GM18520 (cell line): ENCODE measurements around the gene PXK.

ENCODE experiments used
- ATAC-seq: cut with Tn5 transposase; IDR thresholded peaks from one replicate; pipeline ENCODE4 v1.9.1; 2021; ENCODE audit not compliant: unreplicated experiment

PXK gene

DNA sequence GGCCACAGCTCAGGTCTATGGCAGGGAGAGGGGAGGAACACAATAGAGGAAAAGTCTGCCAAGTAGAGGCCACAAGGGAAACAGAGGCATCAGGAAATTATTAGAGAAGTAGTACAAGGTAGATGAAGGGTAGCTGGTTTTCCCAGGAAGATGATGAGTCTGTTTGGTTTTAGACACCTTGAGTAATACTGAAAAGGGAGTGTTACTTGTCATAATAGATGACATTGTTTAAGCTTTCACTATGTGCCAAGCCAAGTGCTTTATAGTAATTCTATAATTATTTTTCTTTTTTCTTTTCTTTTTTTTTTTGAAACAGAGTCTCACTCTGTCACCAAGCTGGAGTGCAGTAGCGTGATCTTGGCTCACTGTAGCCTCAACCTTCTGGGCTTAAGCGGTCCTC lies 13.7 kb downstream of the PXK start:
- no peak for ATAC-seq

DNA sequence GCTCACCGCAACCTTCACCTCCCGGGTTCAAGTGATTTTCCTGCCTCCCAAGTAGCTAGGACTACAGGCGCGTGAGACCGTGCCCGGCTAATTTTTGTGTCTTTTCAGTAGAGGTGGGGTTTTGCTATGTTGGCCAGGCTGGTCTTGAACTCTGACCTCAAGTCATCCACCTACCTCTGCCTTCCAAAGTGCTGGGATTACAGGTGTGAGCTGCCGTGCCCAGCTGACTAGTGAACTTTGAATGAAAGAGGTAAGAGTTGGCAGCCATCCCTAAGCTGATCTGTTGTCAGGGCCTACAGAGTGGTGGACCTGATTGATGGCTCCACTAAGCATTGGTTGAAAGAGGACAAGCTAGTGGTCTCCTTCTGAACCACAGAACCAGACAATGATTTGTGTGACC lies 15.3 kb downstream of the PXK start:
- ATAC-seq: no peak

DNA sequence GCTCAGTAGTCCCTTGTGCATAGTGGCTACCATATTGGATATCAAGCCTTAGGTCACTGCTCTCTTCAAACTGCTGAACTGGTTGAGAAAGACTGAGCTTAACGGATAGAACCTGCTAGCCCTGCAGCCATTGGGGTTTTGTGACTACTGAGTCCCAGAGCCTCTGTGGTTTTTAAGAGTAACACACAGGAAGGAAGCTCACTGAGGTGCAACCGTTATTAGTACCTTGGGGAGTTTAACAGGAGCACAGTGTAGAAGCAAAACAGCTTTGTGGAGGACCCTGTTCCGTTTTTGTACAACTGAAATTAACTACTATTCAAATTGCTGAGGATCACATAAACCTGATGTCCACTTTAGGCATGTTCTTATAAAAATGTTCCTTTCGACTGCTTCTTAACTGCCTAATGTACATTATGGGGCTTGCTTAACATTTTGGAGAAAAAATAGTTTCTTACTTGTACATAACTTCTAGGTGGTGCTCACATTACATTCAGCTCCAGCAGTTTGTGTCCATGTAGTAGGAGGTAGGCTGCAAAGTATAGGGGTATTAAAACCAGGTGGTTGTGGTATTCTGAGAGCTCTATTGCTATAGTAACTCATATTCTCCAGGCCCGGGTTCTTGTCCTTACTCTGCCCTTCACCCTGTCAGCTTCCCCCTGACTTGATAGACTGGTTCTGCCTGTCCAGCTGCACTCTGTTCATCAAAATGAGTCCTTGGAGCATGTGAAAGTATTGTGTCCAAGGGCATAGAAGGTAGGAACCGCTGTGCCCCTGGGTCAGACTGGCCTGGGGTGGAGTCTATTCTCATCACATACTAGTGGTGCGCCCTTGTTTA lies 17.3 kb downstream of the PXK start:
- ATAC-seq: peak; percentile 71

DNA sequence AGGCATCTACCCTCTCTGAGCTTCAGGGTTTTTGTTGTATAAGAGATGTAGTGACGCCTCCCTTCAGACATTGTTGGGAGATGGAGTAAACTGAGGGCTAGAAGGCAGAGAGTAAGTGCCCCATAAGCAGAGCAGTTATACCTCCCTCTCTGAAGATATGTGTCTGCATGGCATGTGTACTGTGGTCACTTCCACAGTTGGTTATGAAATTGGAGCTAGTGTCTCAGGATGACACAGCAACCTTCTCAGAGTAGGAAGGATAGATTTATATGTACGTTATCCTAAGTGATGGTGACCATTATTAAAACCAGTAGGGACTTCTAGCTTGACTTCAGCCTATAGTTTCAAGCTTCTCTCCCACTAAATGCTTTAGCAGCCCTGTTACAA lies 17.9 kb downstream of the PXK start:
- ATAC-seq: peak; percentile 1

DNA sequence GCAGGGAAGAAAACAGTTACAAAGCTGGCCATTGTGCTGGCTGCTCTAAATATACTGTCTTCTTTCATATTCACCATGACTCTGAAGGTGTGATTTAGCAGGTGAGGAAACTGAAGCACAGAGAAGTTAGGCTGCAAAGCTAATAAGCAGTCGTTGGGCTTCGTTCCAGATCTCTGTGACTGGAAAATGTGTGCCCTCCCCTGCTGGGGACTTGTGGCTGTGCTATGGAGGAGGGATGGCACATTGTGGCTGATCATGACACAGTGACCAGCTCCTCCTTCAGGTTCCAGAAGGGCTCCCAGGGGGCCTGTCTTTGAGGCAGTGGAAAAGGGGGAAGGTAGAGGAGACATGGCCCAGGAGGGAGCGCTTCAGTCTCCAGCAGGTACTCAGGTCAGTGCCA lies 19.2 kb downstream of the PXK start:
- no peak for ATAC-seq

DNA sequence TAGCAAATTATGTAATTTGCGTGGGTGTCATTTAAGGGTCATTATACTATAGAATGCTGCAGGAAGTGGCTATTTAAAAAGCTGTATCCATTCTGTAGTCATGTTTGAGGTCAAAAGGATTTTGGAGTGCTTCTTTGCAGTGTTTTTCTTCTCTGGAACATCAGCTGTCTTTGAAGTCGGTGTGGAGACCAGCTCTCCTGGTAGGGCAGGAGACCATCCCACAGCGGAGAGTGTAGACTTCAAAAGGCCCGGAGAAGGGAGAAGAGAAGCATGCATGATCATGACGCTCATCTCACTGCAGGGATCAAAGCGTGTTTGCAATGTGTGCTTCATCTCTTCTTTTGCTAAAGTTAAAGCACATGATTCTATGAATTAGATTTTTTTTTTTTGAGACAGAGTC lies 19.9 kb downstream of the PXK start:
- no peak for ATAC-seq

DNA sequence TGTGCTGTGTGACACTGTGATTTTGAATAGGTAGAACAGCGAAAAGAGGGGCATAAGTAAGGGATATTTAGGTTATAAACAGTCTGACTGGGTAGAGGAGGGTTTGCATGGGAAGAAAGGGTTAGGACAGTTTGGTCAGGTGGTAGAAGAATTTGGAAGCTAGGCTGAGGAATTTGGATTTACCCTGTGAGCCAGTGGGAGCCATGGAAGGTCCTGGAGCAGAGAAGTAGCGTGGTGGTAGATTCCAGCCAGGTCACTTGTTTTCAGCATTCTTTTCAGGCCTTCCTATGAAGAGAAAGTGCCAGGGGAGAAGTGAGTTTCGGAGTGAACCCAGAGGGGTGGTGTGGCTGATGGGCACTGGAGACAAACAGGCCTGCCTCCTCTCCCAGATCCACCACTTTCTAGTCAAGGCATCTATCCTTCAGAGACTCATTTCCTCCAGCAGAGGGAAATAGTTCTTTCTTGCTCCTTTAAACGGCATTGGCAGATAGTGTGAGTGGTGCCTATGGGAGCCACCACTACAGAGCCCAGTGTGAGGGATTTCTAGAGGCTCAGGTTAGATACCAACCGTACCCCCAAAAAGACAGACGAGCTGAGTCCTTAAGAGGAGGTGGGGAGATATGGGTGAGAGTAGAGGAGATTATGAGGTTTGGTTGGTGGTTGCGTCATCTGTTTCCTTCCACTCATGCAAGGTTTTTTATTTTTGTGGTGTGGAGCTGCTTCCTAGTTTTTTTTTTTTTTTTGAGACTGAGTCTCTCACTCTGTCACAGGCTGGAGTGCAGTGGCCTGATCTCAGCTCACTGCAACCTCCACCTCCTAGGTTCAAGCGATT lies 21.2 kb downstream of the PXK start:
- no peak for ATAC-seq

DNA sequence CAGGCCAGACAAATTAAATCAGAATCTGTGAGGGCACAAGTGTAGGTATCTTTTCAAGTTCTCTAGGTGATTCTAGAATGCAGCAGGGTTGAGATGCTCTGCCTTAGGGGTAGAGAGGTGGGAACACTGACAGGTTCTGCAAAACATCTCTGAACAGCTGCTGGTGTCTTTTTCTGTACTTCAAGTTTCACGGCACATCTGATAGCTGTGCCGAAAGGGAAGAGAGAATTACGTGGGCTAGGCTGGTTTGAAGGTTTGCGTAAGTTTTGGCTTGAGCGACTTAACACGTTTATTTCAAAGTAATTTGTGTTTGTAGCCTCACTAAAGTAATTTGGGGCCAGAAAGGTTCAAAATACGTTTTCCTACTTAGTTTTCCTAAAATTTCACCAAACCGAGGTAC lies 22.5 kb downstream of the PXK start:
- ATAC-seq: peak; percentile 52

DNA sequence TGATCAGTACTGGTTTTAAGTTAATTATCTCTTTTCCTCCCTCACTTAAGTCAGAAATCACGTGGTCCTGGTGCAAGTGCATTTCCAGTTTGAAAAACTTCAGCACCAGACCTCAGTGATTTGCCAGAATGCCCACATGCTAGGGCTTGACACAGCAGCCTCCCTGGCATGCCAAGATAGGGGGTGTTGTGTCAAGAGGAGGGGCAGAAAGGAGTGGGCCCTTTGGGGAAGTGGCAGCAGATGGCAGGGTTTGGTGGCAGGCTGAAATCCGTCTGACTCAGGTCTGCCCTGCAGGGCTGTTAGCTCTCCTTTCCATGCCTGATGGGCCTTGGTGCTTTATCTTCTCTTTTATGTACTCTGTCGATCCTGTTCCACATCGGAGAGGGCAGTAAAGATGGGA lies 23.4 kb downstream of the PXK start:
- no peak for ATAC-seq

DNA sequence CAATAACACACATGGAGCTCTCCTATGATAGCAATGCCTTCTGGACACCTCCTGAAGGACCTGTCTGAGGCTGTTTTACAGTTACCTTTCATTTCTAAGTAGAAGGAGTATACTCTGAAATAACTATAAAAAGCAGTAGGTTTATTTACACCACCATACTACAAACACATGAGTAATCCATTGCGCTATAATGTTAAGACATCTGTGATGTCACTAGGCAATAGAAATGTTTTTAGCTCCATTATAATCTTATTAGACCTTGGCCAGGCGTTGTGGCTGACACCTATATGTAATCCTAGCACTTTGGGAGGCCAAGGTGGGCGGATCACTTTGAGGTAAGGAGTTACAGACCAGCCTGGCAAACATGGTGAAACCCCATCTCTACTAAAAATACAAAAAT lies 24.7 kb downstream of the PXK start:
- no peak for ATAC-seq

DNA sequence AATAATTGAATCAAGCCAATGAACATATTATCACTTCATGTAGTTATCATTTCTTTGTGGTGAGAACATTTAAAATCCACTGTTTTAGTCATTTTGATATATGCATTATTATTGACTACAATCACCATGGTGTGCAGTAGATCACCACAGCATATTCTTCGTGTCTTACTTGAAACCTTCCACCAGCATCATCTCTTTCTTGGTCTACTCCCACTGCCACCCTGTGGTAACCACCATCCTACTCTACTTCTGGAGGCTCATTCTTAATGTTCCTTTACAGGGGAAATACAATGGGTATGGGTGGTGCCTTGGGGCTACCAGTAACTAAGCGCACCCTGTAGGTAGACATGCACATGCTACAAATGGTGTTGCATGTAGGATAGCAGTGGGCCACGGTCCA lies 25.4 kb downstream of the PXK start:
- ATAC-seq: no peak

DNA sequence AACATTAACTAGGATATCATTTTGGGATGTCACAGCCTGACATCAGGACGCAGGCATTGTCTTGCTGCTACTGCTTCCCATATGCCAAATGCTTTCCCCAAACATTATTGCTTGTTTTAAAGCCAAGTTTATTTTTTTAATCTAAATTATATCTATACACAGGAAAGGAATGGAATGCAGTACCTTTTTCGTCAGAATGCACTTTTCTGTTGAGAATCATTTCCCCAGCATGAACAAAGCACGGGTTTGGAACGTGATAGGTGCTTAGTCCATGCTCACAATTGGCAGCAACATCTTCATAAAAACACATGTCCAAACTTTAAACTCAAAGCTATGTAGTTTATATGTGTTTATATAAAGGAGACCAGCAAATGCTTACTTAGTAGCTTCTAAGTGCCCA lies 26.1 kb downstream of the PXK start:
- no peak for ATAC-seq

DNA sequence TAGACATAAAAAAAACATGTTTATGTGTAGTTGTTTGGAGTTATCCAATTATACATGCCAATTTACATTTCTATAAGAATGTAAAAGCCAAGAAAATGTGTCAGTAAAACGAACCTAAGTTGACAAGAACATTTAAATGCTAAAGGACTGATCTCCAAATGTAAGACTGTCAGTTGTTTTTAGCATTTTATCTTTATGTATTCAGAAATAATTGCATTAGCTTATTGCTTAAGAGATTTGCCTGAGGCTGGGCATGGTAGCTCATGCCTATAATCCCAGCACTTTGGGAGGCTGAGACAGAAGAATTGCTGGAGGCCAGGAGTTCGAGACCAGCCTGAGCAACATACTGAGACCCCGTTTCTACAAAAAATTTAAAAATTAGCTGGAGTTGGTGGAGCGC lies 26.9 kb downstream of the PXK start:
- no peak for ATAC-seq

DNA sequence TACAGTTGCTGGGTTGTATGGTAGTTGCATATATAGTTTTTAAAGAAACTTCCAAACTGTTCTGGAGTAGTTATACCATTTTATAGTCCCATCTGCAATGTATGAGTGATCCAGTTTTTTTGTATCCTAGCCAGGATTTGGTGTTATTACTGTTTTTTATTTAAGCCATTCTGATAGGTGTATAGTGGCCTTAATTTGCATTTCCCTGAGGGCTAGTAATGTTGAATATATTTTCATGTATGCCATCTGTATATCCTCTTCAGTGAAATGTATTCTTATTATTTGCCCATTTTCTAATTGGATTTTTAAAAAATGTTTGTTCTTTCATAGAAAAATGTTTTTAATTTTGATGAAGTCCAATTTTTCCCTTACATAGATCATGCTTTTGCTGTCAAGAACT lies 29.2 kb downstream of the PXK start:
- ATAC-seq: no peak

DNA sequence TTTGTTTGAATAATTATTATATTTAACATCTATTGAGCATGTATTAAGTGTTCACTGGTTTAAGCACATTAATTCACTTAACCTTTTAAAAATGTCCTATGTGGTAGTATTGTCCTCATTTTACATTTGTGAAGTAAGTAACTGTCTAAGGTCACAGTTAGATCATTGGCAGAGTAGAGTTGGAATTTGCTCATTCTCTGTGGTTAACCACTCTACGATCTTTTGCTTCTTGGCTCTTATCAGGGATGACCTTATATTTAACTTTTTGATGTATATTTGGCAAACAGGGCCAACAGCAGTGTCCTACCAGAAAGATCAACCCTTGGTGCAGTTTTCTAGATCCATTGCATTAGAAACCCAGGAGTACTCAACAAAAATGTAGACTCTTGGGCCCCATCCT lies 34.0 kb downstream of the PXK start:
- ATAC-seq: no peak

DNA sequence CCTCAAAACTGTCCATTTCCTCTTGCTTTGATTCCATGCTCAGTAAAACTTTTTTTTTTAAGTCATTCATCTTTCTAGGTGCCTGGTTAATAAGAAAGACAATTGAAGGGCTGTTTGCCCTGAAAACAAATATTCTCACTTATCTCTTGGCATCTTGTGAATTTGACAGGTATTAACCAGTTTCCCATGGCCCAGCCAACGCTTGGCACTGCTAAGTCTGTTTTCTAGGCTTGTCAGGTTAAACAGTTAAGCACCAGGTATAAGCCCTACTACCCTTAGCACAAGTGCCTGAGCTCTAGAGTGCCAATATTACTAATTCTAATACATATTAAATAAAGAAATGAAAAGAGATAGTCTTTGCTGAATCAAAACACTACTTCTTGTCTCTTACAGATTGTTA lies 36.3 kb downstream of the PXK start:
- no peak for ATAC-seq

DNA sequence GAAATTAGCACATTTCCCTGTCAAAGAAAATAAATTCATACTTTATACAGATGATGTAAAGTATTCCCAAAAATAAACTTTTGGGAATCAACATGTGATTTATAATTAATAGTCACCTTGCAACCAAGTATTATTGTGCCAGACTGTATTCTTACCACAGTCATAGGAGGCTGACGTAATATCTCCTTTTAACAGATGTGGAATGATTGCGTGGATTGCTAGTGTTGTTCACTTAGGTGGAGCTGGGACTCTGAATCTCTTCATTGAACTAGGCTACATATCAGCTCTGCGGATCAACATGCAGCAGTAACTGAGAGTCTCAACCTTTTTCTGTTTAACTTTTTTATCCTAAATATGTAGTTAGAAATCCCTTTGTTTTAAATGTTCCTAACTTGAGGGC lies 37.2 kb downstream of the PXK start:
- ATAC-seq: no peak

DNA sequence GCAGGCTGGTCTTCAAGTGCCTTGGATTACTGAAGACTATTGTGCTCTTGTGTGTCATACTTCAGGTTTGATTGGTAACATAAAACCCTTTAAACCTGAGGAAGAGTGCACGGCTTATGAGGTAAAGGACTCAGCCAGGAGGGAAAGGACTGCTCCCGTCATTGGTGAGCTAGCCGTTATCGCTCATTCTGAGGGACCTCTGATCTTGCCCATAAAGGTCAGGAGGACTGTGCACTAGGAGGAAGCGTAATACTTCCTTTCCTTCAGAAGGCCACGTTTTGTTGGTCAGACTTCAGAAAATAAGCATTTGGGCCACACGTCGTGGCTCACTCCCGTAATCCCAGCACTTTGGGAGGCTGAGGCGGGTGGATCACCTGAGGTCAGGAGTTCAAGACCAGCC lies 37.7 kb downstream of the PXK start:
- ATAC-seq: no peak

DNA sequence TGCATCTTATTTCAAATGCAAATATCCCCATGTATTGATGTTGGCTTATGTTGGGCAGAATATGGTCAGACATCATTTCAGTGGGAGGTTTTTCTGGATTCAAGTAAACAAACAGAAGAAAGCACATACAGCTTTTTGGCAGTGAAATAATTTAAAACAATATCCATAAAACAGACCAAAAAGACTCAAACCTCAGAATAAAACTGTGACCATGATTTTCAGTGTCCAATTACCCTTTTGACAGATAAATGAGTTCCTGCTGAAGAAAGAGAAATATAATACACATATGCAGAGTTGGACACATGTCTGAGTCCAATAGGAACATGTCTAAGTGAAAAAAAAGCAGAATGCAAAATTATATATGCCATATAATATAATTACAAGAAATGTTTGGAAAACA lies 39.1 kb downstream of the PXK start:
- no peak for ATAC-seq

DNA sequence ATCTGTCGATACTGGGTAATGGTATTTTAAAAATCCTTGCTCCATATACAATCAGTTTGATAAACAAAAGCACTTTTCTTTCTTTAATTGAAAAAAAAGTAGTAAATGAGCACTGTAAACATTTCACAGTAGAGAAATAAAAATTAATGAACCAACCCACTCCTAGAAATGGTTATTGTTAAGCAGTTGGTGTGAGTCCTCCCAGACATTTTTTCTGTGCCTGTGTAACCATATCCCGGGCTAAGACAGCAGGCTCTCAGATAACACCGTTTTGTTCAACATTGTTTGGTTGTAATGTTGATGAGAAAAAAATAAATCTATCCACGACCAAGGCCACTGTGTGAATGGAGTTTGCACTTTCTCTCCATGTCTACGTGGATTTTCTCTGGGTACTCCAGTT lies 42.6 kb downstream of the PXK start:
- ATAC-seq: no peak

DNA sequence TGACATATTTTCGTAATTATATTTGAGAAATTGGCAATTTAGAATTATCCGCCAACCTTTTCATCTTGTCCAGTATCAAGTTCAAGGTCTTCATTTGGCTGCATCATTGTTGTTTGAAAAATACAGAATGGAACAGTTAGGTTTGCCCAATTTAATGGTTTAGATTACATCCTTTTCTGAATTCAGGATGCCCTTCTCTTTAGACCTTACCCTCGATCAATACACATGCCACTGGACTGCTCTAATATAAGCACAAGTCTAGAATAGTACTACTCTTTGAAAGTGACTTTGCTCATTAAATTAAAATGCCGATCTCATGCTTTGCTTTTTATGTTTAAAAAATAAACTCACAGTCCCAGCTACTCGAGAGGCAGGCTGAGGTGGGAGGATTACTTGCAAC lies 44.5 kb downstream of the PXK start:
- ATAC-seq: no peak

DNA sequence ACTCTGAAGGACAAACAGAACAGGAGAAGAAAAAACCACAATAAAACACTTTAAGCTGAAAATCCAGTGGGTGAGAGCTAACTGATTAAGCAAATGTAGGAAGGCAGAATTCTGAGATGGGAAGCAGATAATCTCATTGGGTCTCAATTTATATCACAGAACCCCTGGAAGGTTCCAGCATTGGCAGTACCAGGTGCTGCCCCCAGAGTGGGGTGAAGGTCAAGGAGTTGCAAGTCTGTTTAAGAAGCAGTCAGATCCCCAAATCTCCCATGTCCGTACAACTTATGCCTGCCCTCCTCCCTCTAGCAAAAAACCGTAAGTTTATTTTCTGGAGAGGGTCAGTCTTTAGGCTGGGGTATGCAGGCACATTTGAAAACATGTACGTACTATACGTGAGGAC lies 45.1 kb downstream of the PXK start:
- ATAC-seq: no peak
